GM20000 (cell line): Measurements from ENCODE around the gene TRAPPC3L.
A peak's percentile ranks its signal among the peaks of the same experiment; 100 is the strongest.

Experiments used
- DNase-seq: peaks from one replicate; pipeline ENCODE4 v3.0.0; 2012; ENCODE audit warnings: low spot score
- CTCF ChIP-seq: IDR thresholded peaks from 2 replicates; pipeline ENCODE4 v1.5.1; 2012; ENCODE audit warnings: mild to moderate bottlenecking, control low read depth; ENCODE audit errors: extremely low read depth, missing control alignments

TRAPPC3L gene

GRCh38 chr6:116543149-116543548, 2.3 kb downstream of the TRAPPC3L start:
- no peak for DNase-seq
- no peak for TF ChIP-seq CTCF

GRCh38 chr6:116542426-116542825, 3.1 kb downstream of the TRAPPC3L start:
- no peak for TF ChIP-seq CTCF
- DNase-seq = no peak

- TF ChIP-seq CTCF = peak; percentile 52
- peak; percentile 36 for DNase-seq
These were observed 9.3 kb downstream of the TRAPPC3L start for GRCh38 chr6:116536216-116536621.

- DNase-seq = no peak
- no peak for TF ChIP-seq CTCF
These were observed 10.4 kb downstream of the TRAPPC3L start for GRCh38 chr6:116535109-116535508.

- DNase-seq = no peak
- TF ChIP-seq CTCF = no peak
These were observed 12.1 kb downstream of the TRAPPC3L start for GRCh38 chr6:116533233-116533957.

- peak; percentile 53 for TF ChIP-seq CTCF
- DNase-seq = peak; percentile 55
These were observed 13.6 kb downstream of the TRAPPC3L start for GRCh38 chr6:116531675-116532570.

- no peak for TF ChIP-seq CTCF
- DNase-seq = no peak
These were observed 15.0 kb downstream of the TRAPPC3L start for GRCh38 chr6:116530436-116530835.
